GM03348 (cell line): ENCODE data around the gene PTCSC3.
"Not testable (repeated sequence)": the region's sequence is repeated elsewhere in the genome, so short reads cannot be mapped to it uniquely, and the experiment has no call there.

Source experiments
- DNase-seq: peaks from one replicate; pipeline ENCODE4 v3.0.0; 2012; ENCODE audit warnings: low spot score

Gene PTCSC3

GRCh38 chr14:36173161-36173560, 3.4 kb downstream of the PTCSC3 start:
- no peak for DNase-seq

GRCh38 chr14:36171607-36172006, 4.9 kb downstream of the PTCSC3 start:
- DNase-seq = no peak

DNA sequence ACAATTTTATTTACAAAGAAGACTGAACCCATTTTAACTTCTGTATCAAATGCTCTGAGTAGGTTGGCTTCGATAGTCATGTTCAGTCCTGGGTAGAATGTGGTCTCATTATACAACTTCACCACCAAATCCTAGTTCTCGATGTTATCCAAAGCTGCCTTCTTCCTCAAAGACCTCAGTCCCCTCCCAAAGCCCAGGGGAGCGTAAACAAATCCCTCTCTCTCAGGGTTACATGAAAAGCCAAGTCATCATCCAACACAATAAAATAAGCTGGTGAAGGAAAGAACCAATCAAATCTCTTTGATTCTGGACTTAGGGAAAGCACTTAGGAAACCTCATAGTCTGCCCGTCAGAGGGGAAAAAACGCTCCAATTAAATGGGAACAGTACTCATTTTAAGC, 9.1 kb downstream of the PTCSC3 start:
- no peak for DNase-seq

- no peak for DNase-seq
Observed at GRCh38 chr14:36163451-36163850, 13.1 kb downstream of the PTCSC3 start.

- DNase-seq = no peak
Observed at GRCh38 chr14:36162267-36162666, 14.3 kb downstream of the PTCSC3 start.

GRCh38 chr14:36161776-36162175, 14.7 kb downstream of the PTCSC3 start:
- no peak for DNase-seq

GRCh38 chr14:36151335-36151734, 25.2 kb downstream of the PTCSC3 start:
- DNase-seq = no peak

GRCh38 chr14:36134038-36134437, 42.5 kb downstream of the PTCSC3 start:
- DNase-seq = no peak

GRCh38 chr14:36132826-36133225, 43.7 kb downstream of the PTCSC3 start:
- DNase-seq = no peak

DNA sequence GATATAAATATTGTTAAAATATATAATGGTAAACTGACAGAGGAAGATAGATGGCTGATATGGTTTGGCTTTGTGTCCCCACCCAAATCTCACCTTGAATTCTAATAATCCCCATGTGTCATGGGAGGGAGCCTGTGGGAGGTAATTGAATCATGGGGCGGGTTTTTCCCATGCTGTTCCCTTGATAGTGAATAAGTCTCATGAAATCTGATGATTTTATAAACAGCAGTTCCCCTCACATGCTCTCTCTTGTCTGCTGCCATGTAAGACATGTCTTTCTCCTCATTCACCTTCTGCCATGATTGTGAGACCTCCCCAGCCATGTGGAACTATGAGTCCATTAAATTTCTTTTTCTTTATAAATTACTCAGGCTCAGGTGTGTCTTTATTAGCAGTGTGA, 46.3 kb downstream of the PTCSC3 start:
- no peak for DNase-seq

- no peak for DNase-seq
Observed at GRCh38 chr14:36129181-36129580, 47.3 kb downstream of the PTCSC3 start.

DNA sequence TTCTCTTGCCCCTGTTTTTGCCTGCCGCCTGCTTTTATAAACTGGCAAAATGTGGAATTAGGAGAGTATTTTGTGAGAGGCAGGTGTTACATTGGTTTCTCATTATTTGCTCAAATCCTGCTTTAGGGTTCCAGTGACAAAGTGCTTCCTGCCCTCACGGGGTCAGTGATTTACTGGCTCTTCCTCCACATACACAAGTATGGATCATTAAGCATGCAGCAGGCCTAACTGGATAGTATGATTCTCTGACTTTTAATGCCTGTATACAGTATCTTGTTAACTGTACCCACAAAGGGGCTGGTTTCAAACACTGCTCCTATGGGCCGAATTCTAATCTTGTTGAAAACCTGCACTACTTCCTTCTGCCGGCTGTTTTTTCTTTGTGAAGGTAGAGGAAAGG, 63.2 kb downstream of the PTCSC3 start:
- no peak for DNase-seq

- DNase-seq = no peak
Observed at GRCh38 chr14:36111822-36112583, 64.5 kb downstream of the PTCSC3 start.

- DNase-seq = no peak
Observed at GRCh38 chr14:36105401-36105800, 71.1 kb downstream of the PTCSC3 start.

- DNase-seq = not testable (repeated sequence)
Observed at GRCh38 chr14:36104258-36104657, 72.3 kb downstream of the PTCSC3 start.

GRCh38 chr14:36099619-36100018, 76.9 kb downstream of the PTCSC3 start:
- DNase-seq = no peak

DNA sequence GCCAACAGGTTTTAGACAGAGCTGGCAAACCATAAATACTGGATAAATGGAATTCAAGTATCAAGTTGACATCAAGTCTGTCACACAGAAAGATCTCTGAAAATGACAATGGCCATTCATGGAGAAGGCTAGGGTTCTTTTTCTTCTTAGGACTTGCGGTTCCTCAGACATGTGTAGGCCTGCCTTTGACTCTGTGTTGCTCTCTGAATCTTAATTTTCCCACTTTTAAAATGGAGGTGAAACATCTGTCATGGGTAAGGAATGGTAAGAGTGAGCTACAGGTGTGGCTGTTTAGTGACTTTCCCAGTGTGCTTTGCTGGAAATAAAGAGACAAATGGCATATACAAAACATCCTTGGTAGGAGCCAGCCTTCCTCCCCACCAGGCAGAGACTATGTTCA, 79.2 kb downstream of the PTCSC3 start:
- no peak for DNase-seq

GRCh38 chr14:36096090-36096489, 80.4 kb downstream of the PTCSC3 start:
- DNase-seq = peak; percentile 12

- DNase-seq = no peak
Observed at GRCh38 chr14:36094963-36095362, 81.6 kb downstream of the PTCSC3 start.

GRCh38 chr14:36091096-36091495, 85.4 kb downstream of the PTCSC3 start:
- peak; percentile 81 for DNase-seq

DNA sequence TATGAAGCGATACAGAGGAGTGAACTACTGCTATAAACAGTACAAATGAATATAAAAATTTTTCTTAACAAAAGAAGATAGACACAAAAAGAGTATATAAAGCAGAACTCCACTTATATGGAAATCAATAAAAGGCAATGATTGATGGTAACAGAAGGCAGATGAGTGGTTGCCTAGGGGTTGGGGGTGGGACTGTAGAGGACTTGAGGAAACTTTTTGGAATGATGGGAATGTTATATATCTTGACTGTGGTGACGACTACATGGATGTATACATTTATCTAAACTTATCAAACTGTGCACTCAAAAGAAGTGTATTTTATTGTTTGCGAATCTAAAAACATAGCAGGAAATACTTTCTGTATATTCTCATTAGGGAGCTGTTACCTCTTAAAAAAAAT, 89.1 kb downstream of the PTCSC3 start:
- no peak for DNase-seq

DNA sequence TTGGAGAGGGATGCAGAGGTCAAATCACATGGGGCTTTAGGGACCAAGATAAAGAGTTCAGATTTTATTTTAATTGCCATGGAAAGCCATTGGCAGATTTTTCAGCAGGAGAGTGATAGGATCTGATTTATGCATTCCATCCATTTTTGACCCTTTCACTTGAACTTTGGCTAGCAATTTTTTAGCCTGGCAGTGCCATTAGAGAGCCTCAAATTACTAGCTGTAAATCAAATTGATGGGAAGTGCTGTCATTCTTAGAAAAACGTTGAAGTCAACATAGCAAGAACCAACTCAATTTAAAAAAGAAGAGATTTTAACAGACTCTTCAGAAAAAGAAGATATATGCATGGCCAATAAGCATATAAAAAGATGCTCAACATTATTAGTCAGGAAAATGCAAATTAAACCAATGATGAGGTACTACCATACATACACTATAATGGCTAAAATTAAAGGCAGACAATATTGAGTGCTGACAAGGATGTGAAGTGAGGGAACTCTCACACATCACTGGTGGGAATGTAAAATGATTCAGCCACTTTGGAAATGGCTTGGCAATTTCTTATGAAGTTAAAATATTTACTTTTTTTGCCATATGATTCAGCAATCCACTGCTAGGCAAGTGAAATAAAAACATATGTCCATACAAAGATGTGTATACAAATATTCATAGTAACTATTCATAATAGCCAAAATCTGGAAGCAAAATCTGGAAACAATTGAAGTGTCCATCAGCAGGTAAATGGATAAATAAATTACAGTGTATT, 89.7 kb downstream of the PTCSC3 start:
- no peak for DNase-seq

DNA sequence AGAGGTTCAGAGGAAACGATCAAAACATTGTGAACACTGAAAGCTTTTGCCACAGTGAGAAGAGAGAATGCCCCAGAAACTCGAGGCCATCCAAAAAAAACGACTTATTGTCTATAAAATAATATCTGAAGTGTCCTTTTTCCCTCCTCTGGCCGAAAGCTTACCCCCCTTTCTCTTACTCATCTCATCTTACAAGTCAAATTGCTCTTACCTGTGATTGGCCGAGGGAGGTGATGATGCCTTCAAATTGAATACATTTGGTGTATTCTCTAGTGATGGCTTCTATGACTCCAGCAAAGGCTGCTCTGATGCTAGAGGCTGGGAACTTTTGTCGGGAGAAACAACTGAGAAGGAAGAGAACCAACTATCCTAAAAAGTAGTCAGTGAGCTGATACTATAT, 90.7 kb downstream of the PTCSC3 start:
- DNase-seq = no peak
